K562 (cell line): ENCODE measurements around the gene GUCA1A. TPM values are rescaled to one million over a fixed set of nuclear protein-coding genes. Genes with fewer than 3 reads are reported as not detected.

Experiments used
- ATAC-seq: fragments of 200-7000 bp; cut with Tn5 transposase; 3 replicates; pipeline ENCODE4 v1.9.1; 2020; ENCODE audit warnings: moderate library complexity
- BruUV-seq: library from RNA; stranded (reverse); fragments of 400-500 nt; replicated peaks from 2 replicates; lab custom pipeline; 2021; lab: Mats Ljungman, UMichigan
- CTCF ChIA-PET: fragments of 300-600 bp; formaldehyde crosslinking; extraction: SDS; loops from one replicate; lab custom pipeline; 2021; ENCODE audit warnings: low intra/inter-chr PET ratio; lab: Yijun Ruan, JAX
- POLR2A ChIA-PET: fragments of 300-600, 350-650 bp; sonication (Branson Sonifier 250); formaldehyde crosslinking; extraction: SDS; loops from one replicate; lab custom pipeline; 2021; ENCODE audit warnings: antibody characterized with exemption, inconsistent platforms; lab: Yijun Ruan, JAX
- DNase-seq, 4 experiments: peaks; one replicate each; pipeline versions ENCODE4 v3.0.0 to v3.0.0-alpha.2; 2011 to 2018; ENCODE audit warnings: low spot score in 3 of 4, mixed read lengths in 3 of 4; ENCODE audit errors: extremely low read depth in 1 of 4
- FAIRE-seq: peaks from 2 replicates; lab custom pipeline; 2011; peaks lifted over from hg19 to GRCh38; lab: Jason Lieb, UNC
- H2AFZ ChIP-seq: 2 replicates; pipeline ENCODE4 v1.6.0; 2011; ENCODE audit warnings: low read depth, low read length, control low read depth, inconsistent platforms
- H3K27ac ChIP-seq: fragments of 200-600 bp; 3 replicates; pipeline ENCODE4 v1.8.0; 2011; ENCODE audit warnings: low read depth, mild to moderate bottlenecking, control low read depth, inconsistent platforms, low read length, moderate library complexity, mixed read lengths; ENCODE audit errors: extremely low read depth
- H3K27me3 ChIP-seq, 2 experiments: fragments of 300-600 bp in 1 of 2; 2 replicates in 1 of 2; 3 replicates in 1 of 2; pipeline versions ENCODE4 v1.6.0 to v1.8.0; 2011; ENCODE audit warnings: inconsistent platforms in 2 of 2, low read length in 2 of 2, mild to moderate bottlenecking in 1 of 2, mixed read lengths in 1 of 2, moderate library complexity in 1 of 2; ENCODE audit not compliant: control insufficient read depth in 2 of 2, insufficient read depth in 2 of 2
- H3K36me3 ChIP-seq: fragments of 300-600 bp; 3 replicates; pipeline ENCODE4 v1.8.0; 2011; ENCODE audit warnings: mild to moderate bottlenecking, low read length, inconsistent platforms; ENCODE audit not compliant: control insufficient read depth, insufficient read depth
- H3K4me1 ChIP-seq, 2 experiments: fragments of 200-600 bp in 1 of 2; replicated peaks in 1 of 2; 2 replicates in 1 of 2; 3 replicates in 1 of 2; pipeline versions ENCODE4 v1.5.1 to v1.8.0; 2011; ENCODE audit warnings: inconsistent platforms in 2 of 2, low read length in 2 of 2, mild to moderate bottlenecking in 1 of 2, mixed read lengths in 1 of 2, moderate library complexity in 1 of 2; ENCODE audit not compliant: control insufficient read depth in 2 of 2, insufficient read depth in 2 of 2
- H3K4me2 ChIP-seq: 2 replicates; pipeline ENCODE4 v1.6.1; 2011; ENCODE audit warnings: low read length, control low read depth, inconsistent platforms, mixed read lengths; ENCODE audit not compliant: insufficient read depth
- H3K4me3 ChIP-seq: fragments of 200-600 bp; sonication (generic), shearing (Covaris generic); 2 replicates; pipeline ENCODE4 v1.5.1; 2016; ENCODE audit warnings: control low read depth, inconsistent platforms
- H3K79me2 ChIP-seq: fragments of 200-600 bp; 3 replicates; pipeline ENCODE4 v1.8.0; 2011; ENCODE audit warnings: low read length, inconsistent platforms; ENCODE audit not compliant: control insufficient read depth, insufficient read depth
- H3K9ac ChIP-seq, 2 experiments: 2 replicates each; pipeline versions ENCODE4 v1.6.0 to v1.6.1; 2011; ENCODE audit warnings: low read depth in 2 of 2, low read length in 2 of 2, control low read depth in 1 of 2, inconsistent platforms in 1 of 2, mild to moderate bottlenecking in 1 of 2, mixed read lengths in 1 of 2; ENCODE audit not compliant: insufficient read depth in 1 of 2
- H3K9me1 ChIP-seq: one replicate; pipeline ENCODE4 v1.6.0; 2011; ENCODE audit warnings: inconsistent platforms, mild to moderate bottlenecking, low read length, moderate library complexity; ENCODE audit not compliant: control insufficient read depth, insufficient read depth
- H3K9me3 ChIP-seq: replicated peaks from 2 replicates; pipeline ENCODE4 v1.5.1; 2011; ENCODE audit warnings: low read depth, low read length, inconsistent platforms; ENCODE audit not compliant: control insufficient read depth, insufficient read depth
- H4K20me1 ChIP-seq: replicated peaks from 2 replicates; pipeline ENCODE4 v1.6.1; 2011; ENCODE audit warnings: low read length, inconsistent platforms, mixed read lengths; ENCODE audit not compliant: control insufficient read depth, insufficient read depth
- DIDO1 ChIP-seq: fragments of 450-650 bp; IDR thresholded peaks from 2 replicates; pipeline ENCODE4 v1.6.1; 2016; ENCODE audit warnings: low read depth, missing biosample characterization, missing genetic modification characterization
- ELF4 ChIP-seq: fragments of 450-650 bp; formaldehyde crosslinking; IDR thresholded peaks from 2 replicates; pipeline ENCODE4 v1.4.0; 2022; ENCODE audit warnings: missing genetic modification characterization
- HEY1 ChIP-seq: fragments of 250-450 bp; sonication (Bioruptor Pico); IDR thresholded peaks from 2 replicates; pipeline ENCODE4 v1.5.0; 2020; ENCODE audit warnings: mild to moderate bottlenecking, moderate library complexity, borderline replicate concordance
- KAT7 ChIP-seq: sonication (generic); formaldehyde crosslinking; IDR thresholded peaks from 2 replicates; pipeline ENCODE4 v1.8.0; 2022; ENCODE audit warnings: missing genetic modification reagents, mild to moderate bottlenecking, borderline replicate concordance
- NEUROD1 ChIP-seq: fragments of 150-350 bp; IDR thresholded peaks from 2 replicates; pipeline ENCODE4 v1.6.1; 2014; ENCODE audit warnings: borderline replicate concordance, low read length, low read depth; ENCODE audit not compliant: partially characterized antibody
- RAD21 ChIP-seq, 2 experiments: fragments of 250-450 bp in 1 of 2; fragments of 450-650 bp in 1 of 2; sonication (Bioruptor Pico) in 1 of 2; formaldehyde crosslinking in 1 of 2; IDR thresholded peaks in 1 of 2; conservative IDR thresholded peaks in 1 of 2; 2 replicates each; pipeline versions ENCODE4 v1.4.0 to v1.8.0; 2020 to 2022; ENCODE audit warnings: mild to moderate bottlenecking in 2 of 2, moderate library complexity in 1 of 2
- RUNX1 ChIP-seq: sonication (generic); IDR thresholded peaks from 2 replicates; pipeline ENCODE4 v1.6.1; 2016; ENCODE audit warnings: antibody characterized with exemption, low read depth
- SMARCE1 ChIP-seq: fragments of 450-650 bp; IDR thresholded peaks from 2 replicates; pipeline ENCODE4 v1.7.1; 2016; ENCODE audit warnings: mild to moderate bottlenecking
- SRSF9 ChIP-seq: fragments of 200-400 bp; formaldehyde crosslinking; IDR thresholded peaks from 2 replicates; pipeline ENCODE4 v1.6.1; 2017; ENCODE audit warnings: low read depth, low read length, borderline replicate concordance
- TAL1 ChIP-seq: fragments of 450-650 bp; IDR thresholded peaks from 2 replicates; pipeline ENCODE4 v1.6.1; 2016; ENCODE audit warnings: mild to moderate bottlenecking
- TEAD1 ChIP-seq, 2 experiments: fragments of 450-650 bp in 1 of 2; sonication (generic) in 1 of 2; formaldehyde crosslinking; IDR thresholded peaks; 2 replicates each; pipeline versions ENCODE4 v1.4.0 to v1.8.0; 2020 to 2022; ENCODE audit warnings: mild to moderate bottlenecking in 2 of 2, missing genetic modification reagents in 1 of 2
- ZBTB7A ChIP-seq: IDR thresholded peaks from 2 replicates; pipeline ENCODE4 v1.6.1; 2011; ENCODE audit warnings: low read depth, mild to moderate bottlenecking, low read length, moderate library complexity, borderline replicate concordance; ENCODE audit not compliant: control insufficient read depth
- ZNF124 ChIP-seq: sonication (generic); formaldehyde crosslinking; IDR thresholded peaks from 2 replicates; pipeline ENCODE4 v1.8.1; 2022; ENCODE audit warnings: missing genetic modification reagents
- ZNF24 ChIP-seq: fragments of 450-650 bp; IDR thresholded peaks from 2 replicates; pipeline ENCODE4 v1.6.1; 2016
- ZNF766 ChIP-seq: fragments of 200-800 bp; sonication (Bioruptor generic); conservative IDR thresholded peaks from 2 replicates; pipeline ENCODE4 v1.6.1; 2016; ENCODE audit warnings: missing genetic modification characterization, missing compliant biosample characterization
- ZNF77 ChIP-seq: fragments of 250-450 bp; sonication (Bioruptor Pico); IDR thresholded peaks from 2 replicates; pipeline ENCODE4 v1.5.0; 2020
- WGBS: fragments of 100-300 bp; shearing (Covaris generic); methylation state at CpG from one replicate; pipeline ENCODE4 v1.1.6; 2016; ENCODE audit warnings: low coverage, mixed read lengths; ENCODE audit not compliant: insufficient coverage; ENCODE audit errors: missing lambda C conversion rate; 5-methylcytosine and 5-hydroxymethylcytosine counted together
- in situ Hi-C: fragments of 300-500 bp; cut with MboI; formaldehyde crosslinking; loops from 4 replicates; pipeline ENCODE4 v1.15.0; 2018; ENCODE audit warnings: inconsistent platforms, mixed read lengths
- intact Hi-C: fragments of 100-400 bp; cut with micrococcal nuclease; formaldehyde crosslinking; loops from 2 replicates; pipeline ENCODE4 v1.14.2; 2022
- polyA plus RNA-seq, 8 experiments: library from polyadenylated mRNA; depleted of rRNA in 4 of 8; stranded (reverse) in 5 of 8; unstranded in 3 of 8; fragments of >200 nt; fragmentation: Nextera tagmentation in 2 of 8; fragmentation: Illumina TruSeq in 1 of 8; extraction: Ambion mirVana in 2 of 8; extraction: Trizol in 1 of 8; gene quantifications; 2 replicates each; pipeline versions ENCODE4 v1.2.1 to v1.2.3, GENCODE V29; 2011 to 2014; ENCODE audit warnings: inconsistent platforms in 1 of 8, missing spikeins in 1 of 8
- total RNA-seq, 7 experiments: library from RNA; depleted of rRNA in 6 of 7; stranded (reverse); fragments of >200 nt in 6 of 7; fragmentation: Illumina TruSeq in 2 of 7; extraction: Trizol in 2 of 7; gene quantifications; 2 replicates each; pipeline versions ENCODE4 v1.2.1 to v1.2.3, GENCODE V29; 2011 to 2021; ENCODE audit warnings: low replicate concordance in 1 of 7
- TF ChIP-seq, protein P1 (sequence below): sonication (generic); formaldehyde crosslinking; IDR thresholded peaks from 2 replicates; pipeline ENCODE4 v1.8.1; 2023; ENCODE audit warnings: missing genetic modification reagents, mild to moderate bottlenecking, borderline replicate concordance
- TF ChIP-seq, protein P2 (sequence below): IDR thresholded peaks from 2 replicates; pipeline ENCODE4 v1.6.1; 2014; ENCODE audit warnings: antibody characterized with exemption

The GUCA1A gene
- total and polyA plus RNA-seq, 9 of the 15 experiments (the other 6 are each of a cell fraction or from before 2014, with no cell fraction given): not detected

DNA sequence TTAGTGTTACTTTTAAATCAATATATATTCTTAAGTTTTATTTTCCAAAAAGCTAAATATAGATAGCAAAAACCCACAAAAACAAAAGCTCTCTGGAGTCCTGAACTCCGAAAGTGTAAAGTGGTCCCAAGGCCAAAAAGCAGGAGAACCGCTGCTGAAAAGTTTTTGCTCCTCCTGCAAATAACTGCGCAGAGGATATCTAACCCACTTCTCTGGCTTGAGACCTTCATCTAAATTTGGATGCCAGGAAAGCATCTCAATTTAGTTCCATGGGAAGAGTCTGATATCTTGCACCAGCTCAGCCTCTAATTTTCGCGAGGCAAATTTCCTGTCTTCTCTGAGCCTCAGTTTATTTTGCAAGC lies 44.0 kb downstream of the GUCA1A start:
- intact Hi-C loops: loop anchor here (5.0 to 10.0 kb wide), 3 partner anchors 112 to 435 kb away; partner anchors contain the start of gene PRICKLE4
- Histone ChIP-seq H3K27me3 (no peaks in the 10 kb centered on the region), H3K9me1 (no peaks in the 10 kb centered on the region), H3K36me3 (peaks cover 32% of the 10 kb centered on the region), H3K79me2 (peaks cover 46% of the 10 kb centered on the region), H4K20me1 (no peaks in the 10 kb centered on the region), H3K9me3 (no peaks in the 10 kb centered on the region), H3K4me1 (peaks cover 6 to 14% of the 10 kb centered on the region in 2 experiments; a peak in 4 of 5 replicates), H3K4me3 (peak overlapping the region; percentile 77), H3K4me2 (peak overlapping the region; percentile 92), H3K9ac (peak overlapping the region; percentile 88 to 98), H2AFZ (peak overlapping the region; percentile 84), H3K27ac (peak overlapping the region; percentile 92)
- ATAC-seq (peak; percentile 25), DNase-seq (peak in 2 of 4 experiments; percentile 48 to 50), FAIRE-seq (no peak)
- ChIA-PET POLR2A (interaction anchor here (0.6 to 2.6 kb wide), 10 partner anchors 9 to 524 kb away, joined by 3 to 13 read pairs (median 4); no protein-coding TSS in a partner anchor), CTCF (interaction anchor here (1.5 kb wide), 1 partner anchor 142 kb away, joined by 5 read pairs; no protein-coding TSS in a partner anchor)
- 2% methylated on average over 5 of the region's 5 CpGs for WGBS
- BruUV-seq: TSS peak; percentile 78
- in situ Hi-C loops: loop anchor here (5.0 kb wide), 1 partner anchor 140 kb away; no protein-coding TSS in a partner anchor
- TF ChIP-seq ZBTB7A (no peak), TEAD1 (CRISPR knock-in tag; IDR thresholded peaks at IDR 0.05) (no peak), KAT7 (CRISPR knock-in tag) (no peak), NEUROD1 (no peak), HEY1 (no peak), ZNF77 (CRISPR knock-in tag) (no peak), ELF4 (CRISPR knock-in tag) (no peak), RUNX1 (no peak), RAD21 (CRISPR knock-in tag; conservative IDR thresholded peaks at IDR 0.05 in 1 of 2, IDR thresholded peaks at IDR 0.05 in 1 of 2) (no peak), TAL1 (no peak), ZNF24 (no peak), ZNF124 (no peak), SMARCE1 (no peak), SRSF9 (no peak), DIDO1 (tag) (no peak), ZNF766 (0 out of 2 replicates have a peak, but pooled peaks have one; percentile 5)
- TF ChIP-seq, protein P1, sequence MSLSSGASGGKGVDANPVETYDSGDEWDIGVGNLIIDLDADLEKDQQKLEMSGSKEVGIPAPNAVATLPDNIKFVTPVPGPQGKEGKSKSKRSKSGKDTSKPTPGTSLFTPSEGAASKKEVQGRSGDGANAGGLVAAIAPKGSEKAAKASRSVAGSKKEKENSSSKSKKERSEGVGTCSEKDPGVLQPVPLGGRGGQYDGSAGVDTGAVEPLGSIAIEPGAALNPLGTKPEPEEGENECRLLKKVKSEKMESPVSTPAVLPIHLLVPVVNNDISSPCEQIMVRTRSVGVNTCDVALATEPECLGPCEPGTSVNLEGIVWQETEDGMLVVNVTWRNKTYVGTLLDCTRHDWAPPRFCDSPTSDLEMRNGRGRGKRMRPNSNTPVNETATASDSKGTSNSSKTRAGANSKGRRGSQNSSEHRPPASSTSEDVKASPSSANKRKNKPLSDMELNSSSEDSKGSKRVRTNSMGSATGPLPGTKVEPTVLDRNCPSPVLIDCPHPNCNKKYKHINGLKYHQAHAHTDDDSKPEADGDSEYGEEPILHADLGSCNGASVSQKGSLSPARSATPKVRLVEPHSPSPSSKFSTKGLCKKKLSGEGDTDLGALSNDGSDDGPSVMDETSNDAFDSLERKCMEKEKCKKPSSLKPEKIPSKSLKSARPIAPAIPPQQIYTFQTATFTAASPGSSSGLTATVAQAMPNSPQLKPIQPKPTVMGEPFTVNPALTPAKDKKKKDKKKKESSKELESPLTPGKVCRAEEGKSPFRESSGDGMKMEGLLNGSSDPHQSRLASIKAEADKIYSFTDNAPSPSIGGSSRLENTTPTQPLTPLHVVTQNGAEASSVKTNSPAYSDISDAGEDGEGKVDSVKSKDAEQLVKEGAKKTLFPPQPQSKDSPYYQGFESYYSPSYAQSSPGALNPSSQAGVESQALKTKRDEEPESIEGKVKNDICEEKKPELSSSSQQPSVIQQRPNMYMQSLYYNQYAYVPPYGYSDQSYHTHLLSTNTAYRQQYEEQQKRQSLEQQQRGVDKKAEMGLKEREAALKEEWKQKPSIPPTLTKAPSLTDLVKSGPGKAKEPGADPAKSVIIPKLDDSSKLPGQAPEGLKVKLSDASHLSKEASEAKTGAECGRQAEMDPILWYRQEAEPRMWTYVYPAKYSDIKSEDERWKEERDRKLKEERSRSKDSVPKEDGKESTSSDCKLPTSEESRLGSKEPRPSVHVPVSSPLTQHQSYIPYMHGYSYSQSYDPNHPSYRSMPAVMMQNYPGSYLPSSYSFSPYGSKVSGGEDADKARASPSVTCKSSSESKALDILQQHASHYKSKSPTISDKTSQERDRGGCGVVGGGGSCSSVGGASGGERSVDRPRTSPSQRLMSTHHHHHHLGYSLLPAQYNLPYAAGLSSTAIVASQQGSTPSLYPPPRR (CRISPR knock-in tag): no peak
- TF ChIP-seq, protein P2, sequence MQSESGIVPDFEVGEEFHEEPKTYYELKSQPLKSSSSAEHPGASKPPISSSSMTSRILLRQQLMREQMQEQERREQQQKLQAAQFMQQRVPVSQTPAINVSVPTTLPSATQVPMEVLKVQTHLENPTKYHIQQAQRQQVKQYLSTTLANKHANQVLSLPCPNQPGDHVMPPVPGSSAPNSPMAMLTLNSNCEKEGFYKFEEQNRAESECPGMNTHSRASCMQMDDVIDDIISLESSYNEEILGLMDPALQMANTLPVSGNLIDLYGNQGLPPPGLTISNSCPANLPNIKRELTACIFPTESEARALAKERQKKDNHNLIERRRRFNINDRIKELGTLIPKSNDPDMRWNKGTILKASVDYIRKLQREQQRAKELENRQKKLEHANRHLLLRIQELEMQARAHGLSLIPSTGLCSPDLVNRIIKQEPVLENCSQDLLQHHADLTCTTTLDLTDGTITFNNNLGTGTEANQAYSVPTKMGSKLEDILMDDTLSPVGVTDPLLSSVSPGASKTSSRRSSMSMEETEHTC: no peak
